Mesendoderm (in vitro differentiated cells): ENCODE measurements around the gene VSTM2B.

Experiments
- DNase-seq: peaks from one replicate; pipeline ENCODE4 v3.0.0; 2013
- H2AK5ac ChIP-seq: 2 replicates; pipeline ENCODE4 v1.6.1; 2013; ENCODE audit warnings: low read length, inconsistent platforms
- H2BK120ac ChIP-seq: 2 replicates; pipeline ENCODE4 v1.6.1; 2013; ENCODE audit warnings: low read depth, mild to moderate bottlenecking, low read length, moderate library complexity, mixed read lengths
- H2BK15ac ChIP-seq: replicated peaks from 2 replicates; pipeline ENCODE4 v1.6.1; 2013; ENCODE audit warnings: low read depth, mild to moderate bottlenecking, moderate library complexity
- H2BK5ac ChIP-seq: 2 replicates; pipeline ENCODE4 v1.6.1; 2013; ENCODE audit warnings: low read length, inconsistent platforms
- H3K18ac ChIP-seq: 2 replicates; pipeline ENCODE4 v1.6.1; 2013; ENCODE audit warnings: mild to moderate bottlenecking, low read length, mixed read lengths
- H3K23ac ChIP-seq: one replicate; pipeline ENCODE4 v1.6.1; 2013; ENCODE audit warnings: low read length
- H3K27ac ChIP-seq: 2 replicates; pipeline ENCODE4 v1.5.1; 2013; ENCODE audit warnings: low read depth, mild to moderate bottlenecking, inconsistent platforms, low read length, moderate library complexity
- H3K27me3 ChIP-seq: 2 replicates; pipeline ENCODE4 v1.6.1; 2013; ENCODE audit warnings: low read length, control low read depth, mild to moderate bottlenecking, inconsistent platforms; ENCODE audit not compliant: insufficient read depth, poor library complexity
- H3K36me3 ChIP-seq: 2 replicates; pipeline ENCODE4 v1.6.1; 2013; ENCODE audit warnings: low read length, inconsistent platforms; ENCODE audit not compliant: control insufficient read depth, insufficient read depth
- H3K4ac ChIP-seq: one replicate; pipeline ENCODE4 v1.6.1; 2013; ENCODE audit warnings: low read depth, mild to moderate bottlenecking, low read length, moderate library complexity
- H3K4me1 ChIP-seq: 2 replicates; pipeline ENCODE4 v1.6.1; 2013; ENCODE audit warnings: low read depth, low read length, inconsistent platforms; ENCODE audit not compliant: control insufficient read depth
- H3K4me2 ChIP-seq: 2 replicates; pipeline ENCODE4 v1.6.1; 2013; ENCODE audit warnings: low read length
- H3K4me3 ChIP-seq: 2 replicates; pipeline ENCODE4 v1.5.1; 2013; ENCODE audit warnings: mild to moderate bottlenecking, low read length
- H3K56ac ChIP-seq: one replicate; pipeline ENCODE4 v1.6.1; 2013; ENCODE audit warnings: low read length
- H3K79me1 ChIP-seq: 2 replicates; pipeline ENCODE4 v1.6.1; 2013; ENCODE audit warnings: low read length, inconsistent platforms
- H3K79me2 ChIP-seq: 2 replicates; pipeline ENCODE4 v1.6.1; 2013; ENCODE audit warnings: mild to moderate bottlenecking, low read length; ENCODE audit not compliant: control insufficient read depth, insufficient read depth
- H3K9ac ChIP-seq: 2 replicates; pipeline ENCODE4 v1.6.1; 2013; ENCODE audit warnings: low read length, inconsistent platforms
- H4K5ac ChIP-seq: one replicate; pipeline ENCODE4 v1.6.1; 2013; ENCODE audit warnings: low read length
- H4K8ac ChIP-seq: one replicate; pipeline ENCODE4 v1.6.1; 2013; ENCODE audit warnings: low read depth, mild to moderate bottlenecking, control low read depth, low read length, moderate library complexity
- WGBS: extraction: QIAGEN DNeasy Blood & Tissue Kit; methylation state at CpG from one replicate; pipeline ENCODE4 v1.1.7; 2013; ENCODE audit warnings: low lambda C conversion rate, missing lambda C conversion rate; ENCODE audit not compliant: insufficient coverage; ENCODE audit errors: extremely low coverage; 5-methylcytosine and 5-hydroxymethylcytosine counted together

Gene VSTM2B

DNA sequence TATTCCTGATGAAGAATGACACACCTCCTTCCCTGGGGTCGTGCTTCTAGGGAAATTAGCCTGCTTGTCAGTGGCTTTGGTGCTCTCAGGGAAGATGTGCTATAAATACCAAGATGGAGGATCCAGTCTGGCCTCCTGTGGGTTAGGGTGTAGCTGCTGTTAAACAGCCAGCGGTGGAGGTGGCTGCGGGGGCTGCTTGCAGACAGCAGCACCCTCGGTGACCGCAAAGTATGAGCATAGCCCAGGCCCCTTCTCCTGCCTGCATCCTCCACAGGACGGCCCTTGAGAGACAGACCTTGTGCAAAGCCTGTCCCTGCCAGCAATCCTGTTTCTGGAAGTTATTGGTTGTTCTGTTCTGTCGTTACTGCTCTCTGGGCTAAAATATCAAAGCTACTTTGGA lies 11.4 kb downstream of the VSTM2B start:
- Histone ChIP-seq H3K36me3 (no peaks in the 10 kb centered on the region), H3K4me1 (no peaks in the 10 kb centered on the region), H2BK15ac (no peak overlapping the region), H3K4me2 (no peak overlapping the region), H4K5ac (no peak overlapping the region), H3K4me3 (no peak overlapping the region), H3K56ac (no peak overlapping the region), H3K27me3 (no peaks in the 10 kb centered on the region), H4K8ac (no peak overlapping the region), H3K79me2 (no peaks in the 10 kb centered on the region), H3K27ac (no peak overlapping the region), H3K4ac (no peak overlapping the region), H3K9ac (no peak overlapping the region), H2AK5ac (no peak overlapping the region), H3K18ac (no peak overlapping the region), H3K23ac (no peak overlapping the region), H2BK120ac (no peak overlapping the region), H2BK5ac (no peak overlapping the region), H3K79me1 (no peaks in the 10 kb centered on the region)
- no peak for DNase-seq
- no CpG with 5 or more reads among the region's 7 CpGs for WGBS

DNA sequence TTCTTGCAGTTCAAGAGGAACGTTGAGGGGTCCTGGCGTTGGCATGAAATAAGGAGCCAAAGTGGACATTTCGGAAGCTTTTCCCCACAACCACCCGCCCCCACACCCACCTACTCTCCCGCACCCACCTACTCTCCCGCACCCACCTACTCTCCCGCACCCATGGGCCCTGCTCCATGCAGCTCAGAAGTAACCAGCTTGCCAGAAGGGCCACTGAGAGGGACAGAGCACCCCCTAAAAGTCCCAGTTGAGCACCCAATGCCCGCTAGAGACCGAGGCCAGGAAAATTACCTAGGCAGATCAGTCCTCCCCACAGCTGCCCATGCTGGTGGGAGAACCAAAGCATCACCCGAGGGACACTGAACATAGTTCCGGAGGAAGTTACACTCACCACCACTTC lies 11.8 kb downstream of the VSTM2B start:
- no peaks in the 10 kb centered on the region for H3K4me1 ChIP-seq
- H2BK5ac ChIP-seq, result no peak overlapping the region
- H4K8ac ChIP-seq, result no peak overlapping the region
- H3K79me2 ChIP-seq, result no peaks in the 10 kb centered on the region
- no peak overlapping the region for H3K4me2 ChIP-seq
- no peak overlapping the region for H3K56ac ChIP-seq
- H3K27me3 ChIP-seq, result no peaks in the 10 kb centered on the region
- no peak overlapping the region for H3K4me3 ChIP-seq
- no peaks in the 10 kb centered on the region for H3K79me1 ChIP-seq
- H4K5ac ChIP-seq, result no peak overlapping the region
- no peak overlapping the region for H2BK120ac ChIP-seq
- H2BK15ac ChIP-seq, result no peak overlapping the region
- H3K36me3 ChIP-seq, result no peaks in the 10 kb centered on the region
- H3K18ac ChIP-seq, result no peak overlapping the region
- DNase-seq, result no peak
- no peak overlapping the region for H3K4ac ChIP-seq
- H2AK5ac ChIP-seq, result no peak overlapping the region
- no peak overlapping the region for H3K27ac ChIP-seq
- no peak overlapping the region for H3K9ac ChIP-seq
- WGBS, result no CpG with 5 or more reads among the region's 11 CpGs
- H3K23ac ChIP-seq, result no peak overlapping the region

DNA sequence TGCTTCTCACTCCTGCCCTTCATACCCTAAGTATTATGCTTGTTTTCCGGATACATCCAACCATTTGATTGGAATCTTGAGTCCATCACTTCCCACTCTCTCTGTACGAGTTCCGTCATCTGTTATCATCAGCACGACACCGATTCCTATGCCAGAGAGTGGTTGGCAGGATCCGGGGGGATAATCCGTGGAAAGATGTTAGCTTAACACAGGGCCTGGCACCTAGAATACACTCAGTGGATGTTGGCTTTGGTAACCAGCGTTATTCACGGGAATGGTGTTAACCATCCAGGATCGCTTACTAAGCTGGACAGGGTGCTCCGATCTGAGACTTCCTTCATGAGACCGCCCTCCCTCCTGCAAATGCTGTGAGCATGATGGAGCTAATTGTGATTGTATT lies 12.4 kb downstream of the VSTM2B start:
- Histone ChIP-seq H4K8ac (no peak overlapping the region), H2BK120ac (no peak overlapping the region), H3K36me3 (no peaks in the 10 kb centered on the region), H3K4me2 (no peak overlapping the region), H3K9ac (no peak overlapping the region), H3K4me3 (no peak overlapping the region), H2BK15ac (no peak overlapping the region), H3K79me2 (no peaks in the 10 kb centered on the region), H3K4me1 (no peaks in the 10 kb centered on the region), H3K27me3 (no peaks in the 10 kb centered on the region), H3K79me1 (no peaks in the 10 kb centered on the region), H3K23ac (no peak overlapping the region), H2AK5ac (no peak overlapping the region), H2BK5ac (no peak overlapping the region), H3K18ac (no peak overlapping the region), H4K5ac (no peak overlapping the region), H3K56ac (no peak overlapping the region), H3K4ac (no peak overlapping the region), H3K27ac (no peak overlapping the region)
- DNase-seq, result no peak
- no CpG with 5 or more reads among the region's 12 CpGs for WGBS

DNA sequence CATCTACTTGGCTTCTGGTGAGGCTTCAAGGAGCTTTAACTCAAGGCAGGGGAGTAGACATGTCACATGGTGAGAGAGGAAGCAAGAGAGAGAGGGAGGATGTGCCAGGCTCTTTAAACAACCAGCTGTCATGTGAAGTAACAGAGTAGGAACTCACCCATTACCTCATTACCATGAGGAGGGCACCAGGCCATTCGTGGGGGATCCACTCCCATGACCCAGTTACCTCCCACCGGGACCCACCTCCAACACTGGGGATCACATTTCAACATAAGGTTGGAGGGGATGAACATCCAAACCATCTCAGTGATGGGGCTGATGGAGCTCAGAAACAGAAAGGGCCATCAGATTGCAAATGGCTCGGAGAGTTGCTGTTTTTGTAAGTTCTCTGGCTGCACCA lies 12.9 kb downstream of the VSTM2B start:
- no CpG with 5 or more reads among the region's 3 CpGs for WGBS
- H2BK15ac ChIP-seq, result no peak overlapping the region
- no peak overlapping the region for H3K27ac ChIP-seq
- H2BK5ac ChIP-seq, result no peak overlapping the region
- no peak overlapping the region for H4K8ac ChIP-seq
- H4K5ac ChIP-seq, result no peak overlapping the region
- H3K23ac ChIP-seq, result no peak overlapping the region
- H3K56ac ChIP-seq, result no peak overlapping the region
- H3K4ac ChIP-seq, result no peak overlapping the region
- H3K9ac ChIP-seq, result no peak overlapping the region
- H3K79me2 ChIP-seq, result no peaks in the 10 kb centered on the region
- H3K27me3 ChIP-seq, result no peaks in the 10 kb centered on the region
- no peak overlapping the region for H3K4me2 ChIP-seq
- no peaks in the 10 kb centered on the region for H3K4me1 ChIP-seq
- H3K4me3 ChIP-seq, result no peak overlapping the region
- no peak overlapping the region for H3K18ac ChIP-seq
- H3K79me1 ChIP-seq, result no peaks in the 10 kb centered on the region
- no peak for DNase-seq
- no peak overlapping the region for H2AK5ac ChIP-seq
- no peak overlapping the region for H2BK120ac ChIP-seq
- H3K36me3 ChIP-seq, result no peaks in the 10 kb centered on the region

DNA sequence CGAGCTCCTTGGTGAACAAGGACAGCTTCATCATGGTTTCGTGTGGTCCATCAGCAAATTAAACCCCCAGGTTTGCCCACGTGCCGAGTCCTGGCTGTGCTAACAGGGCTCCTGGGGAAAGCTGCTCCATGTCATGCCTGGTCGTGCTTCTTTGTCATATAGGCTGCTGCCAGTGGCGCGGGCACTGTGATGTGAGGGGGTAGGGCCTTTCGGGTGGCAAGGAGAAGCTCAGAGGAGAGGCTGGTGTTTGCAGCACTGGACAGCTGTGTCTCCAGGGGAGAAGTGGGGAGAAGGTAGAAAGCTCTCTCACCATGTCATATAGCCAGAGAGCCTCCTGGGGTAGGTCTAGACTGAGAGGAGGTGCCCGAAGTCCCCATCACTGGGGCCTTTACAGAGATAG lies 13.3 kb downstream of the VSTM2B start:
- H3K9ac ChIP-seq, result no peak overlapping the region
- no peak for DNase-seq
- no peak overlapping the region for H3K23ac ChIP-seq
- no peak overlapping the region for H3K4me3 ChIP-seq
- no peak overlapping the region for H3K4ac ChIP-seq
- H3K27me3 ChIP-seq, result no peaks in the 10 kb centered on the region
- H3K36me3 ChIP-seq, result no peaks in the 10 kb centered on the region
- H4K5ac ChIP-seq, result no peak overlapping the region
- no peaks in the 10 kb centered on the region for H3K4me1 ChIP-seq
- H3K4me2 ChIP-seq, result no peak overlapping the region
- H3K79me1 ChIP-seq, result no peaks in the 10 kb centered on the region
- H3K56ac ChIP-seq, result no peak overlapping the region
- no peak overlapping the region for H2BK120ac ChIP-seq
- H4K8ac ChIP-seq, result no peak overlapping the region
- H2BK5ac ChIP-seq, result no peak overlapping the region
- H3K79me2 ChIP-seq, result no peaks in the 10 kb centered on the region
- H3K27ac ChIP-seq, result no peak overlapping the region
- H2BK15ac ChIP-seq, result no peak overlapping the region
- no peak overlapping the region for H3K18ac ChIP-seq
- no peak overlapping the region for H2AK5ac ChIP-seq
- WGBS, result no CpG with 5 or more reads among the region's 9 CpGs

DNA sequence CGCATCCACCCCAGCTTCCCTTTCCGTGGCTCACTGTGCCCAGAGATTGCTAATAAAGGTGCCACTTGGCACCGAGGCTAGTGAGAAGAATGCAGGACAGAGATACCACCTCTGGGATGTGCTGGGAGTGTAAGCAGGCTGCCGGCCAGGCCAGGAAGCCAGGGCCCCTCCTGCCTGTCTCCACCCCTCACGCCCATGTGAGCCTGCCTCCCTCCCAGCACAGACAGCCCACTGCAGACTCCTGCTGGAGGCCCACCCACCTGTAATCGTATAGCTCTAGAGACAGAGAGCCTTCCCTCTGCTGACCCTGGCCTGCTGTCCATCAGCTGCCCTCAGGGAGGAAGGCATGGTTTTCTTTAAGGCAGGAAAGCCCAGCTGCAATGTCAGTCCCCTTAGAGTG lies 13.9 kb downstream of the VSTM2B start:
- Histone ChIP-seq H4K5ac (no peak overlapping the region), H3K4ac (no peak overlapping the region), H4K8ac (no peak overlapping the region), H3K56ac (no peak overlapping the region), H3K9ac (no peak overlapping the region), H3K27me3 (no peaks in the 10 kb centered on the region), H2AK5ac (no peak overlapping the region), H2BK15ac (no peak overlapping the region), H3K4me3 (no peak overlapping the region), H3K18ac (no peak overlapping the region), H3K79me2 (no peaks in the 10 kb centered on the region), H3K4me2 (no peak overlapping the region), H2BK120ac (no peak overlapping the region), H3K27ac (no peak overlapping the region), H3K23ac (no peak overlapping the region), H3K4me1 (no peaks in the 10 kb centered on the region), H3K36me3 (no peaks in the 10 kb centered on the region), H3K79me1 (no peaks in the 10 kb centered on the region), H2BK5ac (no peak overlapping the region)
- WGBS, result no CpG with 5 or more reads among the region's 6 CpGs
- DNase-seq, result no peak
